K562 (cell line): ENCODE data around the gene ACTR5. TPM values are rescaled to one million over a fixed set of nuclear protein-coding genes. Genes with fewer than 3 reads are reported as not detected.
A peak's percentile ranks its signal among the peaks of the same experiment; 100 is the strongest.

Experiments used
- ATAC-seq: fragments of 200-7000 bp; cut with Tn5 transposase; 3 replicates; pipeline ENCODE4 v1.9.1; 2020; ENCODE audit warnings: moderate library complexity
- BruUV-seq: library from RNA; stranded (reverse); fragments of 400-500 nt; replicated peaks from 2 replicates; lab custom pipeline; 2021; lab: Mats Ljungman, UMichigan
- CTCF ChIA-PET: fragments of 300-600 bp; formaldehyde crosslinking; extraction: SDS; loops from one replicate; lab custom pipeline; 2021; ENCODE audit warnings: low intra/inter-chr PET ratio; lab: Yijun Ruan, JAX
- POLR2A ChIA-PET: fragments of 300-600, 350-650 bp; sonication (Branson Sonifier 250); formaldehyde crosslinking; extraction: SDS; loops from one replicate; lab custom pipeline; 2021; ENCODE audit warnings: antibody characterized with exemption, inconsistent platforms; lab: Yijun Ruan, JAX
- DNase-seq, 4 experiments: peaks; one replicate each; pipeline versions ENCODE4 v3.0.0 to v3.0.0-alpha.2; 2011 to 2018; ENCODE audit warnings: low spot score in 3 of 4, mixed read lengths in 3 of 4; ENCODE audit errors: extremely low read depth in 1 of 4
- FAIRE-seq: peaks from 2 replicates; lab custom pipeline; 2011; peaks lifted over from hg19 to GRCh38; lab: Jason Lieb, UNC
- H2AFZ ChIP-seq: 2 replicates; pipeline ENCODE4 v1.6.0; 2011; ENCODE audit warnings: low read depth, low read length, control low read depth, inconsistent platforms
- H3K27ac ChIP-seq: fragments of 200-600 bp; 3 replicates; pipeline ENCODE4 v1.8.0; 2011; ENCODE audit warnings: low read depth, mild to moderate bottlenecking, control low read depth, inconsistent platforms, low read length, moderate library complexity, mixed read lengths; ENCODE audit errors: extremely low read depth
- H3K27me3 ChIP-seq, 2 experiments: fragments of 300-600 bp in 1 of 2; 2 replicates in 1 of 2; 3 replicates in 1 of 2; pipeline versions ENCODE4 v1.6.0 to v1.8.0; 2011; ENCODE audit warnings: inconsistent platforms in 2 of 2, low read length in 2 of 2, mild to moderate bottlenecking in 1 of 2, mixed read lengths in 1 of 2, moderate library complexity in 1 of 2; ENCODE audit not compliant: control insufficient read depth in 2 of 2, insufficient read depth in 2 of 2
- H3K36me3 ChIP-seq: fragments of 300-600 bp; 3 replicates; pipeline ENCODE4 v1.8.0; 2011; ENCODE audit warnings: mild to moderate bottlenecking, low read length, inconsistent platforms; ENCODE audit not compliant: control insufficient read depth, insufficient read depth
- H3K4me1 ChIP-seq, 2 experiments: fragments of 200-600 bp in 1 of 2; replicated peaks in 1 of 2; 2 replicates in 1 of 2; 3 replicates in 1 of 2; pipeline versions ENCODE4 v1.5.1 to v1.8.0; 2011; ENCODE audit warnings: inconsistent platforms in 2 of 2, low read length in 2 of 2, mild to moderate bottlenecking in 1 of 2, mixed read lengths in 1 of 2, moderate library complexity in 1 of 2; ENCODE audit not compliant: control insufficient read depth in 2 of 2, insufficient read depth in 2 of 2
- H3K4me2 ChIP-seq: 2 replicates; pipeline ENCODE4 v1.6.1; 2011; ENCODE audit warnings: low read length, control low read depth, inconsistent platforms, mixed read lengths; ENCODE audit not compliant: insufficient read depth
- H3K4me3 ChIP-seq: fragments of 200-600 bp; sonication (generic), shearing (Covaris generic); 2 replicates; pipeline ENCODE4 v1.5.1; 2016; ENCODE audit warnings: control low read depth, inconsistent platforms
- H3K79me2 ChIP-seq: fragments of 200-600 bp; 3 replicates; pipeline ENCODE4 v1.8.0; 2011; ENCODE audit warnings: low read length, inconsistent platforms; ENCODE audit not compliant: control insufficient read depth, insufficient read depth
- H3K9ac ChIP-seq, 2 experiments: 2 replicates each; pipeline versions ENCODE4 v1.6.0 to v1.6.1; 2011; ENCODE audit warnings: low read depth in 2 of 2, low read length in 2 of 2, control low read depth in 1 of 2, inconsistent platforms in 1 of 2, mild to moderate bottlenecking in 1 of 2, mixed read lengths in 1 of 2; ENCODE audit not compliant: insufficient read depth in 1 of 2
- H3K9me1 ChIP-seq: one replicate; pipeline ENCODE4 v1.6.0; 2011; ENCODE audit warnings: inconsistent platforms, mild to moderate bottlenecking, low read length, moderate library complexity; ENCODE audit not compliant: control insufficient read depth, insufficient read depth
- H3K9me3 ChIP-seq: replicated peaks from 2 replicates; pipeline ENCODE4 v1.5.1; 2011; ENCODE audit warnings: low read depth, low read length, inconsistent platforms; ENCODE audit not compliant: control insufficient read depth, insufficient read depth
- H4K20me1 ChIP-seq: replicated peaks from 2 replicates; pipeline ENCODE4 v1.6.1; 2011; ENCODE audit warnings: low read length, inconsistent platforms, mixed read lengths; ENCODE audit not compliant: control insufficient read depth, insufficient read depth
- REST ChIP-seq, 2 experiments: fragments of 450-650 bp; formaldehyde crosslinking in 1 of 2; IDR thresholded peaks; 2 replicates each; pipeline versions ENCODE4 v1.4.0 to v1.6.1; 2014 to 2020; ENCODE audit warnings: mild to moderate bottlenecking in 2 of 2, borderline replicate concordance in 1 of 2, low read depth in 1 of 2
- ZNF274 ChIP-seq: IDR thresholded peaks from 2 replicates; pipeline ENCODE4 v1.6.1; 2011; ENCODE audit warnings: low read depth, mild to moderate bottlenecking, low read length, moderate library complexity, borderline replicate concordance
- WGBS: fragments of 100-300 bp; shearing (Covaris generic); methylation state at CpG from one replicate; pipeline ENCODE4 v1.1.6; 2016; ENCODE audit warnings: low coverage, mixed read lengths; ENCODE audit not compliant: insufficient coverage; ENCODE audit errors: missing lambda C conversion rate; 5-methylcytosine and 5-hydroxymethylcytosine counted together
- in situ Hi-C: fragments of 300-500 bp; cut with MboI; formaldehyde crosslinking; loops from 4 replicates; pipeline ENCODE4 v1.15.0; 2018; ENCODE audit warnings: inconsistent platforms, mixed read lengths
- intact Hi-C: fragments of 100-400 bp; cut with micrococcal nuclease; formaldehyde crosslinking; loops from 2 replicates; pipeline ENCODE4 v1.14.2; 2022
- polyA plus RNA-seq, 8 experiments: library from polyadenylated mRNA; depleted of rRNA in 4 of 8; stranded (reverse) in 5 of 8; unstranded in 3 of 8; fragments of >200 nt; fragmentation: Nextera tagmentation in 2 of 8; fragmentation: Illumina TruSeq in 1 of 8; extraction: Ambion mirVana in 2 of 8; extraction: Trizol in 1 of 8; gene quantifications; 2 replicates each; pipeline versions ENCODE4 v1.2.1 to v1.2.3, GENCODE V29; 2011 to 2014; ENCODE audit warnings: inconsistent platforms in 1 of 8, missing spikeins in 1 of 8
- total RNA-seq, 7 experiments: library from RNA; depleted of rRNA in 6 of 7; stranded (reverse); fragments of >200 nt in 6 of 7; fragmentation: Illumina TruSeq in 2 of 7; extraction: Trizol in 2 of 7; gene quantifications; 2 replicates each; pipeline versions ENCODE4 v1.2.1 to v1.2.3, GENCODE V29; 2011 to 2021; ENCODE audit warnings: low replicate concordance in 1 of 7

The ACTR5 gene
- total and polyA plus RNA-seq, 9 of the 15 experiments (the other 6 are each of a cell fraction or from before 2014, with no cell fraction given): 0.93 to 18.8 (median 12.9) TPM

- Histone ChIP-seq H3K9ac (no peak overlapping the region), H3K27ac (no peak overlapping the region), H3K36me3 (no peaks in the 10 kb centered on the region), H2AFZ (no peak overlapping the region), H3K27me3 (peaks cover 36 to 79% of the 10 kb centered on the region in 2 experiments), H3K4me3 (no peak overlapping the region), H3K4me1 (peaks cover 8 to 49% of the 10 kb centered on the region in 2 experiments; a peak in 4 of 5 replicates), H3K79me2 (no peaks in the 10 kb centered on the region), H3K9me3 (no peaks in the 10 kb centered on the region), H3K4me2 (no peak overlapping the region), H4K20me1 (no peaks in the 10 kb centered on the region; the same call in 1 of the 2 replicates), H3K9me1 (no peaks in the 10 kb centered on the region)
- no TSS peak for BruUV-seq
- intact Hi-C loops: loop anchor here (5.0 to 10.0 kb wide), 2 partner anchors 163 to 316 kb away; no protein-coding TSS in a partner anchor
- ChIA-PET CTCF (interaction anchor here (0.7 kb wide), 1 partner anchor 166 kb away, joined by 3 read pairs; no protein-coding TSS in a partner anchor), POLR2A (interaction anchor here (0.6 kb wide), 1 partner anchor 29 kb away, joined by 3 read pairs; no protein-coding TSS in a partner anchor)
- WGBS: 28% methylated on average over 36 of the region's 41 CpGs
- no peak for TF ChIP-seq ZNF274
- peak; percentile 73 for TF ChIP-seq REST (IDR thresholded peaks at IDR 0.05; ENCODE audit: borderline replicate concordance)
- TF ChIP-seq REST (CRISPR knock-in tag; IDR thresholded peaks at IDR 0.05; ENCODE audit: low read depth): no peak
- FAIRE-seq: no peak
- DNase-seq: no peak
- no peak for ATAC-seq
- in situ Hi-C loops: no loop called here
These were observed 19.2 kb upstream of the ACTR5 start for GRCh38 chr20:38728911-38729642.
